Activated CD4-positive, alpha-beta T cell treated with anti-CD3 and anti-CD28 coated beads for 24 hours (primary cell): ENCODE measurements around the gene KCNJ4.
A peak's percentile ranks its signal among the peaks of the same experiment; 100 is the strongest.
"Not testable (repeated sequence)": the region's sequence is repeated elsewhere in the genome, so short reads cannot be mapped to it uniquely, and the experiment has no call there.

Experiments used
- DNase-seq, 2 donors: peaks; one replicate each; pipeline ENCODE4 v3.0.0-alpha.2; 2020; ENCODE audit warnings: low read depth in 2 of 2

The KCNJ4 gene

GRCh38 chr22:38470179-38470578, 15.2 kb upstream of the KCNJ4 start:
- not testable (repeated sequence) for DNase-seq

DNA sequence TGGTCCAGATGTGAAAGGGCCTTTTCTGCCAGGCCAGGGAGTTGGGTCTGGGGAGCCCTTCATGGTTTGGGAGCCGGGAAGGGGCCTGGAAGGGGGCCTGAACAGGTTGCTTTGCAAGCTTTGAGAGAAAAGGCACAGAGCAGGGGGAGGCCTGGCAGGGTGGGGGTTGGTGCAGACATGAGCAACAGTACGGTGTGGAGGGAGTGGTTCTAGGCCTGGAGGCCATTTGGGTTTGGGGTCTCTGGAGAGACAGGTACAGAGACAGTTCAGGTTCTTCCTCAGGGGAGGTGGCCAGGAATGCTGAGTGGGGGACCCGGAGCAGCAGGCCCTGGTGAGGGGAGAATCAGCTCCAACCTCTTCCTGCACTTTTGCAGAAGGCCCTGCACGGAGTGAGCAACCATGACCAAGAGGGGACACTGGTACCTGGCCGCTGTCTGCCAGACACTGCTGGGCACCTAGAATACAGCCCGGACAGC, 14.3 kb upstream of the KCNJ4 start:
- DNase-seq: no peak

DNA sequence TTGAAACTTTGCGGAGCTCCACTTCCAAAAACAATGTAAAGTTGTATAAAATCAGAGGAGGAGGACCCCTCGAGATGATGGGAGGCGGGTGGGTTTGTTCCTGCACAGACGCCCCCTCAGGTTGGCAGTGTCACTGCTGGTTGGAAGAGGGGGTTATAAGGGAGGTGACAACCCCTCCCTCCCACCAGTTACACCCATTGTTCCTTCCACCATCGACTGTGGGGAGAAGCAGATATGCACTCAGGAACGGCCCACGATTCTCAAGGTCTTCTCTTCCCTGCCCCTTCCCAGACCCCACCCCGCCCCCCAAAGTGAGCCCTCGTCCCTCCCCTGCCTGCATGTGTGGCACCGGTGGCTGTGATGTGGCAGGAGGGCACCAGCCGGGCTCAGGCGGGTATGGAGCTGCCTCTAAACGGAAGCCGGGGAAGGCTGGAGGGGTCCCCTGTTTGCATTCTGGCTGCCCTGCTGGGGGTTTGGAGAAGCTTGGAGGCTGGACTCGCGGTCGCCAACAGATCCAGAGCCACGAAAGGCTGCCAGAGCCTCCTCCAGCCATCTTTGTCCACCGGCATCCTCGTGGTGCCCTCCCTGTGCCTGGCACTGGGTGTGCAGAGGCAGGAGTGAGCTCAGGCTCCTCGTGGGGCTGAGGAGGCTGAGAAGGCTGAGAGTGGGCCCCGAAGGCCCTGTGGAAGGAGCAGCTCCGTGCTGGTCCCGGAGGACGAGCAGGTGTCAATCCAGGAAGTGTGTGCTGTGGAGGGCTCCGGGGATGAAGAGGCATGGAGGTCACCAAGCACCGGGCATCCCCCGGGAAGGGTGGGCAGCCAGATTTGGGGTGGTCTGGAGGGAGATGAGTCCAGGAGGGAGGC, 13.7 kb upstream of the KCNJ4 start:
- DNase-seq: no peak

DNA sequence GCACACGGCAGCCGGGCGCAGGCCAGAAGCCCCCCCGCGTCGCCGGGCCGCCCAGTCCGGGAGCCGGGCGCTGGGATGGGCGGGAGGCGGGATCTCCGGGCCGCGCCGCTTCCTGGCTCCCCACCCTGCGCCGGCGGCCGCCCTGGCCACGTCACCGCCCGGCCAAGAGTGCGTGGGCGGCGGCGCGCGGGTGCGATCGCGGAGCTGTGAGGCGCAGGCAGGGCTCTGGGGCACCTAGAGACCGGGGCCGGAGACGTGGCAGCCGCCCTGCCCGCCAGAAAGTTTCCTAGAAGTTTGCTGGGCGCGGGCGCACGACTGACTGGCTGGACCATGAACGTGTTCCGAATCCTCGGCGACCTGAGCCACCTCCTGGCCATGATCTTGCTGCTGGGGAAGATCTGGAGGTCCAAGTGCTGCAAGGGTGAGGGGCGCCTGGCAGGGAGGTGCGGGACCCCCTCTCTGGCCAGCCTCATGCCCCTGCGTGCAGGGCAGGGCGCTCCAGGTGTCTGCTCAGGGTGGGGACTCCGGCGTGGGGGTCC, 13.0 kb upstream of the KCNJ4 start, which contains the start of gene KDELR3:
Gene KDELR3 (plus strand): TSS at position 193 of the 539 bp plus-strand sequence. CDS start 138 bp downstream, at position 331.
- DNase-seq: peak; percentile 36 to 57

- DNase-seq: no peak
Measured at GRCh38 chr22:38467438-38467903, 12.5 kb upstream of the KCNJ4 start.

DNA sequence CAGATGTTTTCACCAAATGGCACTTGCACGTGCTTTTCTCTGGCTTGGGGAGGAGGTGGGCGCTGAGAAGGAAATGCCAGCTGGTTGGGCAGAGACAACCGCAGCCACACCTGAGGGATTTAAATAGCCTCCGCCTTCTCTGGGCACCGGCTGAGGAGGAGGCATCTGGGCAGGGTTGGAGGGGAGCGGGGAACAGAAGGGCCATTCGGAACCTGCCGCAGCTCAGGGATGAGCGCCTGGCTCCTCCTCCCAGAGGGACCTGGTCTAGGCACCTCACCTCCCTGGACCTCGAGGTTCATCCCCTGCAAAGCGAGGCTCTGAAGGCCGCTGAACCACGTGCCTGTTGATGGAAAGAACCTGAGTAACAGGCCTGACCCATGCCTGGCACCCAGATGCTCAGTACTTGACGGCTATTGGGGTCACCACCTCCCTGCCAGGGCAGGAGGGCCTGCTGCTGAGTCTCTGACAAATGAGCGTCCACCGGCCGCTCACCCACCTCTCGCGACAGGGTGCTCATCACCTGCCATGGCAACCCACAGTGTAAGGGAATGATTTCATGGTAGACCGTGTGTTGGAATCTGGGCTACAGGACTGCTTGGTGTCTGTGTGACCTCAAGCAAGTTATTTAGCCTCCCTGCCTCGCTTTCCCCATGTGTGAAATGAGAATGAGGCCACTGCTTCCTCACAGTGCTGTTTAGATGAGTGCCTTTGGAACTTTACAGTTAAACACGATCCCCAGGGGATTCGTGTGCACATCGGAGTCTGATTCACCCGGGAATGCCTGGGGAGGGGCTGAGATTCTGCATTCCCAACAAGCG, 10.9 kb upstream of the KCNJ4 start:
- no peak for DNase-seq

DNA sequence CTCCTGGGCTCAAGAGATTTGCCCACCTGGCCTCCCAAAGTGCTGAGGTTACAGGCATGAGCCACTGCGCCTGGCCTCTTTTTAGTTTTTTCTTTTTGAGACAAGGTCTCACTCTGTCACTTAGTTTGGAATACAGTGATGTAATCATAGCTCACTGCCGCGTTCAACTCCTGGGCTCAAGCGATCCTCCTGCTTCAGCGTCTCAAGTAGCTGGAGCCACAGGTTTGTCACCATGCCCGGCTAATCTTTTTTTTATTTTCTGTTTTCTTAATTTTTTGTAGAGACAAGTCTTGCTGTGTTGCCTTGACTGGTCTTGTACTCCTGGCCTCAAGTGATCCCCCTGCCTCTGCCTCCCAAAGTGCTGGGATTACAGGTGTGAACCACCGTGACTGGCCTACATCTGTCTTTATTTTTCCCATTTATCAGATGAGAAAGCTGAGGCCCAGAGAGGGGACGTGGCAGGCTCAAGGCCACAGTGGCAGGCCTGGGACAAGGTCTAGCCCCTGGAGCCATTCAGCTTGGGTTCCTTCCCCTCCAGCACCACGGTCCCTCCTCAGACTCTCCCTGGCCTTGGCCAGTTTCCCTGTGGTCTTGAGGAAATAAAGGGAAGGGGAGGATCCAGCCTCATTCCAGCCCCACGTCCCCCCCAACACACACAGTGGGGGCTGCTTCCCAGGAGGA, 10.1 kb upstream of the KCNJ4 start:
- no peak for DNase-seq

GRCh38 chr22:38462960-38463784, 8.2 kb upstream of the KCNJ4 start:
- DNase-seq: no peak

GRCh38 chr22:38461414-38462081, 6.5 kb upstream of the KCNJ4 start:
- peak; percentile 42 to 66 for DNase-seq

- no peak for DNase-seq
Measured at GRCh38 chr22:38461057-38461413, 6.0 kb upstream of the KCNJ4 start.

DNA sequence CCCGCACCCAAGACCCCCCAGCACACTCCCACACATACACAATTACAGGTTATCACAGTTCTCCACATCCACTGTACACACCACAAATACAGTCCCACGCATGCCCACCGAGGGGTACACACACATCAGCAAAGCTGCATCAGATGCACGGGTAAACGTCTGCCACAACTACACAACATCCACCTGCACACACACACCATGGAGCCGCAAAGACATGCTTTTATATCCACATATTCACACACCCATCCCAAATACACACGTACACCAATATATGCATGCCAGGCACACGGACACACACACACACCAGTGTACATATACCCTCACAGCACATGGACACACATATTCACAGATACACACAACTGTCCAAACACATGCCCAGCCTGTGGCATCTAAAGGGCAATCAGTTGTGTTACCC, 5.4 kb upstream of the KCNJ4 start:
- no peak for DNase-seq

- DNase-seq: no peak
Measured at GRCh38 chr22:38456841-38457699, 2.1 kb upstream of the KCNJ4 start.

- no peak for DNase-seq
Measured at GRCh38 chr22:38456272-38456835, 1.4 kb upstream of the KCNJ4 start.

DNA sequence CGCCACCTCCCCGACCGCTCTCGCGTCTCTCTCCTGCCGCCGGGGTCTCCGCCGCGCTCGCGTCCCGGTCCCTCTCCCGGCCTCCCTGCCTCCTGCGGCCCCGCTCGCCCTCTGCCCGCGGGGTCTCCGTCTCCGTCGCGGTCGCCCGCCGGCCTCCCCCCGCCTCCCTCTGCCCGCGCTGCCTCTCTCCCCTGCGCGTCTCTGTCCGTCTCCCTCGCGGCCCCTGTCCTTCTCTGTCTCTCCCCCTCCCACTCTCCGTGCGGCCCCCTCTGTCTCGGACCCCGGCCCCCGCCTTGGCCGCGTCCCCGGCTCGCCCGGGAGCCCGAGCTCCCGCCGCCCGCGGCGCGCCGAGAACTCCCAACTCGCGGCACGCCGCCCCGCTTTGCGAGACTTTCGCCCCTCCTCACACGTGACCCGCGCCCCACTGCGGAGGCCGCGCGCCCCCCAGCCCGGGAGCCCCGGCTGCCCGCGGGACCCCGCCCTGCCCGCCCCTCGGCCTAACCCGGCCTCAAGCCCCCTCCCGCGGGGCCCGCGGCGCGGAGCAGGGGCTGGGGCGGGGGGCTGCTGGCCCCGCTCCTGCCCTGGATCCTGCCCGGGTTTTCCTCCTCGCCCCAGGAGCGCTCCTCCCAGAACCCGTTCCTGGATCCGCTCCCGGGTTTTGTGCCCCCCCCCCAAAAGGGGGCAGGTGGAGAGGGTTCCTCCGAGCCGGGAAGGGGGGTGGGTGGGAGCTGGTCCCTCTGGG, 702 bp upstream of the KCNJ4 start:
- no peak for DNase-seq

DNA sequence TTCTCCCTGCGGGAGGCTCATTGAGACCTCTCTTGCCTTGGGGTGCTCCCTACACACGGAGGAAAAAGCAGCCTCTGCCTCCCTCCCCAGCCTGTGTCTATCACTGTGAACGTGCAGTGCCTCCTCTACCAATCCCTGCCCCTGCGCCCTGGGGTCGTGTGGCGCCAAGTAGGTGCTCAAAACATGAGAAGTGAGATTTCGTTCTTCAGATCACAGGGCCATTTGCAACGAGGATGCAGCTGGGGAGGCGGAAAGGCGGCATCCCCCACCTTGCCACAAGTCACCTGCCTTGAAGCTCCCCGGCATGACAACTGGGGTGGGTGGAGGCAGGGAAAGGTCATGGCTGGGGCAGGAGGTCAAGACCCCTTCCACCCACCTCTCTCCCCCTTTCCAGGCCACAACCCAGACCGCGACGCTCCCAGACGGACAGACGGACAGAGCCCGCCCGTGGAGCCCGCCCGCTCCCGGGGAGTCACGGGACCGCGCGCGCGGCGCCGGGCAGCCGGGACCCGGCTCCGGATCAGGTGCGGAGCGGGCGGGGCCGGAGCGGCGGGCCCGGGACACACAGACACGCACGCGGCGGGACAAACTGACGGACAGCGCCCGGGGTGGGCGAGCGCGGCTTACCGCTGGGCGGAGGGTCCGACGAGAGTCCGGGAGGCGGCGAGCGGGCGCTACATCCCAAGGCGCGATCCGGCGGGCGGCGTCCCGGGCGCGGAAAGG, 485 bp downstream of the KCNJ4 start:
- DNase-seq: no peak

DNA sequence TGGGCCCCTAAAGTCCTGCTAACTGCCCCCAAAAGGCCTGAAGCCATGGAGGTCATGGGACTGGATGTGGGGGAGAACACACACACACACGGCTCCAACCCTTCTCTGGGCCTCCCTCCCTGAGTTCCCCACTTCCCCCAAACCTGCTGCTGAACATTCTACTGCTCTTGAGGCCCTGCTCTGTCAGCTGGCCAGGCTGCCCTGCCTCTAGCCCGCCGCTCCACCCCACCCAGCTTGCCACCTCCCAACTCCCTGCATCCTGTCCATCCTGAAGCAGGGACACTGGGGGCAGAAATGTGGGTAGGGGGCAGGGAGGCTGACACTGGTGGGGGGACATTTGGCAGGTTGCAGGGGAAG, 1.0 kb downstream of the KCNJ4 start:
- DNase-seq: no peak

DNA sequence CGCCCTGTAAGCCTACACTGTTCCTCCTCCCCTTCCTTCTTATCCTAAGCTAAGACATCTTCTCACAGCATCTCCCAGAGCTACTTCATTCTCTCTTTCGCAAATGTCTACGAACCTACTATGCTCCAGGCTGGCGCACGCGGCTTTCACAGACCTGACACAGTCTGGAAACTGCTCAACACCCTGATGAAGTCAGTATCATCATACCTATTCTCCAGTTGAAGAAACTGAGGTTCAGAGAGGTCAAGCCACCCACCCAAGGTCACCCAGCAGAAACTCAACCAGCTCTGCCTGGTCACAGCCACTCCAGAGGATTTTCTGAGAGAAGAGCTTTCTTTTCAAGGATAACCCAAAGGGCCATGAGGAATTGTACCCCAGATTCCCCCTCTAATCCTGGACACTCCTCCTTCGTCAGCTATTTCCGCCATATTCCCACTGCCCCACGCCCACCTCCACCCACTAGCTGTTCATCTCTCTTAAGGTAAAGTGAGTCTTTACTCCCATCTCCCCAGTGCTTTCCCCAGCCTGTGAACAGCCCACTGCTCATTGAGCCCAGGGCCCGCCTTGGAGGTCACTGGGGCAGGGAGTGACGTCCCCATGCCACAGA, 1.8 kb downstream of the KCNJ4 start:
- DNase-seq: no peak
